Vagina (tissue), 2 donors: ENCODE results near the gene FGG. TPM values are rescaled to one million over a fixed set of nuclear protein-coding genes. Genes with fewer than 3 reads are reported as not detected.

Experiments
- DNase-seq, 2 donors: peaks; one replicate each; pipeline ENCODE4 v3.0.0-alpha.2; 2017; ENCODE audit errors: extremely low spot score in 2 of 2
- H3K27ac ChIP-seq: fragments of 200-600 bp; sonication (generic); one replicate; pipeline ENCODE4 v1.5.1; 2019
- H3K27me3 ChIP-seq: fragments of 200-600 bp; sonication (generic); one replicate; pipeline ENCODE4 v1.5.1; 2019
- H3K36me3 ChIP-seq, 2 donors: fragments of 200-600 bp; sonication (generic); one replicate each; pipeline ENCODE4 v1.5.1; 2017 to 2019
- H3K4me1 ChIP-seq: fragments of 200-600 bp; sonication (generic); one replicate; pipeline ENCODE4 v1.5.1; 2019
- H3K4me3 ChIP-seq, 2 donors: fragments of 200-600 bp; sonication (generic); 1 replicate in 1 of 2; 2 replicates in 1 of 2; pipeline ENCODE4 v1.5.1; 2016 to 2019
- H3K9me3 ChIP-seq: fragments of 200-600 bp; sonication (generic); one replicate; pipeline ENCODE4 v1.5.1; 2019
- CTCF ChIP-seq, 3 experiments: fragments of 450-650 bp in 2 of 3; fragments of 200-600 bp in 1 of 3; sonication (generic) in 1 of 3; IDR thresholded peaks; one replicate each; pipeline ENCODE4 v1.5.1; 2017 to 2019; ENCODE audit warnings: antibody characterized with exemption in 3 of 3, mild to moderate bottlenecking in 2 of 3, moderate library complexity in 2 of 3
- POLR2A ChIP-seq, 2 donors: fragments of 450-650 bp; IDR thresholded peaks; one replicate each; pipeline ENCODE4 v1.6.1; 2017; ENCODE audit warnings: antibody characterized with exemption in 2 of 2, mild to moderate bottlenecking in 2 of 2, moderate library complexity in 2 of 2
- POLR2AphosphoS5 ChIP-seq, 2 donors: sonication (generic); formaldehyde crosslinking; IDR thresholded peaks; one replicate each; pipeline ENCODE4 v1.9.0; 2017; ENCODE audit warnings: antibody characterized with exemption in 2 of 2, mild to moderate bottlenecking in 2 of 2, low read depth in 1 of 2; ENCODE audit not compliant: insufficient read depth in 1 of 2
- intact Hi-C: fragments of 100-400 bp; cut with DNase I; formaldehyde crosslinking; loops from one replicate; pipeline ENCODE4 v1.15.1; 2023
- total RNA-seq: library from RNA; depleted of rRNA; stranded (reverse); fragments of >200 nt; gene quantifications from one replicate; pipeline ENCODE4 v1.2.3, GENCODE V29; 2016

The FGG gene
- total RNA-seq, 1 donor from 2014 or later = not detected

GRCh38 chr4:154564311-154564710, 48.1 kb downstream of the FGG start:
- TF ChIP-seq CTCF (IDR thresholded peaks at IDR 0.05) (no peak), POLR2A (IDR thresholded peaks at IDR 0.05) (no peak), POLR2AphosphoS5 (IDR thresholded peaks at IDR 0.05; ENCODE audit: insufficient read depth in 1 of 2, low read depth in 1 of 2) (no peak)
- intact Hi-C loops = no loop called here
- no peaks in the 10 kb centered on the region for H3K9me3 ChIP-seq

GRCh38 chr4:154562697-154563254, 49.7 kb downstream of the FGG start, which contains the start of gene FGB:
Gene FGB, plus strand, starts transcription at chr4:154563011. Its CDS starts 8 bp downstream, at chr4:154563019.
- Histone ChIP-seq H3K36me3 (no peaks in the 10 kb centered on the region), H3K9me3 (no peaks in the 10 kb centered on the region), H3K4me1 (no peaks in the 10 kb centered on the region), H3K27ac (no peak within 1 kb of the TSS), H3K4me3 (no peak within 1 kb of the TSS), H3K27me3 (no peaks in the 10 kb centered on the region)
- DNase-seq = no peak
- intact Hi-C loops = no loop called here
- TF ChIP-seq POLR2AphosphoS5 (IDR thresholded peaks at IDR 0.05; ENCODE audit: insufficient read depth in 1 of 2, low read depth in 1 of 2) (no peak), CTCF (IDR thresholded peaks at IDR 0.05) (no peak)

More at GRCh38 chr4:154564311-154564710, 48.1 kb downstream of the FGG start:
- Histone ChIP-seq H3K4me3 (no peak overlapping the region), H3K27me3 (no peaks in the 10 kb centered on the region), H3K27ac (no peak overlapping the region), H3K4me1 (no peaks in the 10 kb centered on the region), H3K36me3 (no peaks in the 10 kb centered on the region)
- DNase-seq = no peak

GRCh38 chr4:154560824-154561231, 51.6 kb downstream of the FGG start:
- H3K4me3 ChIP-seq = no peak overlapping the region
- TF ChIP-seq CTCF (IDR thresholded peaks at IDR 0.05) (no peak), POLR2A (IDR thresholded peaks at IDR 0.05) (no peak), POLR2AphosphoS5 (IDR thresholded peaks at IDR 0.05; ENCODE audit: insufficient read depth in 1 of 2, low read depth in 1 of 2) (no peak)
- no peaks in the 10 kb centered on the region for H3K36me3 ChIP-seq
- H3K27ac ChIP-seq = no peak overlapping the region
- no peak for DNase-seq
- H3K4me1 ChIP-seq = no peaks in the 10 kb centered on the region
- no peaks in the 10 kb centered on the region for H3K27me3 ChIP-seq
- no peaks in the 10 kb centered on the region for H3K9me3 ChIP-seq
- intact Hi-C loops = no loop called here

- H3K27me3 ChIP-seq = no peaks in the 10 kb centered on the region
- no peak for DNase-seq
- H3K4me1 ChIP-seq = no peaks in the 10 kb centered on the region
- no peak overlapping the region for H3K27ac ChIP-seq
- no peaks in the 10 kb centered on the region for H3K9me3 ChIP-seq
- intact Hi-C loops = no loop called here
- TF ChIP-seq POLR2AphosphoS5 (IDR thresholded peaks at IDR 0.05; ENCODE audit: insufficient read depth in 1 of 2, low read depth in 1 of 2) (no peak), CTCF (IDR thresholded peaks at IDR 0.05) (no peak), POLR2A (IDR thresholded peaks at IDR 0.05) (no peak)
- no peaks in the 10 kb centered on the region for H3K36me3 ChIP-seq
- no peak overlapping the region for H3K4me3 ChIP-seq
Measured at GRCh38 chr4:154560419-154560801, 52.0 kb downstream of the FGG start.

GRCh38 chr4:154559494-154560418, 52.7 kb downstream of the FGG start:
- no peak for DNase-seq
- H3K36me3 ChIP-seq = no peaks in the 10 kb centered on the region
- no peak overlapping the region for H3K4me3 ChIP-seq
- H3K27me3 ChIP-seq = no peaks in the 10 kb centered on the region
- no peak overlapping the region for H3K27ac ChIP-seq
- intact Hi-C loops = no loop called here
- no peak for TF ChIP-seq POLR2AphosphoS5 (IDR thresholded peaks at IDR 0.05; ENCODE audit: insufficient read depth in 1 of 2, low read depth in 1 of 2)
- peak in 1 of 3 experiments; percentile 12 for TF ChIP-seq CTCF (IDR thresholded peaks at IDR 0.05)
- no peaks in the 10 kb centered on the region for H3K4me1 ChIP-seq
- H3K9me3 ChIP-seq = no peaks in the 10 kb centered on the region
